B cell (primary cell): ENCODE results near the gene TOMM34.

Experiments
- CTCF ChIP-seq: fragments of 200-600 bp; IDR thresholded peaks from one replicate; pipeline ENCODE4 v1.8.0; 2022; ENCODE audit warnings: antibody characterized with exemption, mild to moderate bottlenecking
- EZH2 ChIP-seq: IDR thresholded peaks from 2 replicates; pipeline ENCODE4 v1.6.1; 2012; ENCODE audit warnings: borderline replicate concordance, low read depth, mild to moderate bottlenecking, moderate library complexity, low read length; ENCODE audit not compliant: insufficient read depth, poor library complexity, severe bottlenecking

DNA sequence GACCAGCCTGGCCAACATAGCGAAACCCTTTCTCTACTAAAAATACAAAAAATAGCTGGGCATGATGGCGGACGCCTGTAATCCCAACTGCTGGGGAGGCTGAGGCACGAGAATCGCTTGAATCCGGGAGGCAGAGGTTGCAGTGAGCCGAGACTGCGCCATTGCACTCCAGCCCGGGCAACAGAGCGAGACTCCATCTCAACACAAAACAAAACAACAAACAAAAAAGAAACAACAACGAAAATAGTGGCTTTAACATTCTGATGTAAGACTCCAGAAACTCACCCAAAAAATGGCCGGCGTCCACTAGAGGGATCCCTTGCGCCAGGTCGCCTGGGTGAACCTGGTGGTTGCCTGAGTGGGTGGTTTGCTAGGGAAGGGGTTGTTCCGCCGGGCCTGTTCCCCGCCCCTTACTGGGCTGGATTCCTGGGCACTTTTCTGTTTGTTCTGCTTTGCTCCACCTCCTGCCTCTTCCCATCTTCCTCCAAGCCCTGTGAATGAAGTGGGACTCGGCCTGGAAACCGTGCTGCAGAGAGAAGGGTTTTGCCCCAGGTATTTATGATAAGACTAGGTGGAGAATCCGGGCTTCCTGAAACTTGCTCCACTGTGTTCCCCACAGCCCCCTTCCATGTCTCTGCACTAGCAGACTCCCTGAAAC lies 48.8 kb downstream of the TOMM34 start:
- peak; percentile 56 for TF ChIP-seq CTCF
- TF ChIP-seq EZH2: no peak
